ENCODE results near the gene MSH2.

The MSH2 gene

DNA sequence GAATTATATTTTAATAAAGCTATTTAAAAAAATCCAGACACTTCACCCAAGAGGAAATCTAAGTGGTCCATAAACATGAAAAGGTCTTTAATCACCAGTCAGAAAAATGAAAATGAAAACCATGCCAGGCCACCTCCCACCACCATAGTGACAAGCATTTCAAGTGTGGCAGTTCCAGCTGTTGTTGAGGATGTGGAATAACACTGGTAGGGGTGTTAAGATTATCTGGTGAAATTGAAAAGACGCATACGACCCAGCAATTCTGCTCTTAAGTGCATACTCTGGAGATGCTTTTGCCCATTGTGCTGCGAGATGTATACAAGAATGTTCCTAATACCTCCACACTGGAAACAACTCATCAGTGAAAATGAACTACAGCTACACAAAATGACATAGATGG is 82.2 kb downstream of the MSH2 start:
- no peaks in the 10 kb centered on the region for H3K4me1 ChIP-seq (ENCODE audit: control insufficient read depth, insufficient read depth, low read length)
- no peaks in the 10 kb centered on the region for H3K36me3 ChIP-seq (ENCODE audit: control insufficient read depth, insufficient read depth, low read length)
- H3K4me3 ChIP-seq (ENCODE audit: low read depth, low read length), result no peak overlapping the region
- H3K9me3 ChIP-seq (ENCODE audit: control insufficient read depth, insufficient read depth, low read length), result no peaks in the 10 kb centered on the region
- no peak overlapping the region for H3K9ac ChIP-seq (ENCODE audit: low read depth, low read length)
- no peaks in the 10 kb centered on the region for H3K27me3 ChIP-seq (ENCODE audit: control insufficient read depth, insufficient read depth, low read length)

GRCh38 chr2:47485751-47486300 is 82.9 kb downstream of the MSH2 start:
- H3K36me3 ChIP-seq (ENCODE audit: control insufficient read depth, insufficient read depth, low read length), result no peaks in the 10 kb centered on the region
- H3K27me3 ChIP-seq (ENCODE audit: control insufficient read depth, insufficient read depth, low read length), result no peaks in the 10 kb centered on the region
- H3K4me1 ChIP-seq (ENCODE audit: control insufficient read depth, insufficient read depth, low read length), result no peaks in the 10 kb centered on the region
- no peaks in the 10 kb centered on the region for H3K9me3 ChIP-seq (ENCODE audit: control insufficient read depth, insufficient read depth, low read length)
- H3K4me3 ChIP-seq (ENCODE audit: low read depth, low read length), result no peak overlapping the region
- H3K9ac ChIP-seq (ENCODE audit: low read depth, low read length), result no peak overlapping the region

GRCh38 chr2:47486841-47487497 is 84.0 kb downstream of the MSH2 start:
- no peak overlapping the region for H3K4me3 ChIP-seq (ENCODE audit: low read depth, low read length)
- H3K9ac ChIP-seq (ENCODE audit: low read depth, low read length), result no peak overlapping the region
- H3K36me3 ChIP-seq (ENCODE audit: control insufficient read depth, insufficient read depth, low read length), result no peaks in the 10 kb centered on the region
- no peaks in the 10 kb centered on the region for H3K27me3 ChIP-seq (ENCODE audit: control insufficient read depth, insufficient read depth, low read length)
- H3K9me3 ChIP-seq (ENCODE audit: control insufficient read depth, insufficient read depth, low read length), result no peaks in the 10 kb centered on the region
- H3K4me1 ChIP-seq (ENCODE audit: control insufficient read depth, insufficient read depth, low read length), result no peaks in the 10 kb centered on the region

DNA sequence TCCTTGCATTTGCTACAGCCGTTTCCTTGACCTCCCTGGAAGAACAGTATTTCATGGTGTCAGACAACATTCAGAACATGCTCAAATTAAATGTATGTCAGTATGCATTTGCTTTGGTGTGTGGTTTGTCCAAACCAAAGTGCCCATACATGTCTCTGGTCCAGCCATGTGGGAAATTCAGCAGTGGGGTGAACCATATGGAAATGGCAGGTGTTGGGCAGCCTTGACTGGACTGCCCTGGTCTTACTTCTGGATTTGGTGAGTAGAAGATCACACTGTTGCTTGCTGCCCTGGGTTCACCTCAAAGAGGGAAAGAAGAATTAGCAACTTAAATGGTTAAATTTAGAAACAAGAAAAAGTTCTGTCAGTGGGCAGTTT is 84.5 kb downstream of the MSH2 start:
- no peaks in the 10 kb centered on the region for H3K9me3 ChIP-seq (ENCODE audit: control insufficient read depth, insufficient read depth, low read length)
- no peaks in the 10 kb centered on the region for H3K36me3 ChIP-seq (ENCODE audit: control insufficient read depth, insufficient read depth, low read length)
- H3K4me1 ChIP-seq (ENCODE audit: control insufficient read depth, insufficient read depth, low read length), result no peaks in the 10 kb centered on the region
- no peak overlapping the region for H3K9ac ChIP-seq (ENCODE audit: low read depth, low read length)
- no peak overlapping the region for H3K4me3 ChIP-seq (ENCODE audit: low read depth, low read length)
- no peaks in the 10 kb centered on the region for H3K27me3 ChIP-seq (ENCODE audit: control insufficient read depth, insufficient read depth, low read length)

- H3K9ac ChIP-seq (ENCODE audit: low read depth, low read length), result peak overlapping the region; percentile 16
- H3K9me3 ChIP-seq (ENCODE audit: control insufficient read depth, insufficient read depth, low read length), result no peaks in the 10 kb centered on the region
- H3K27me3 ChIP-seq (ENCODE audit: control insufficient read depth, insufficient read depth, low read length), result no peaks in the 10 kb centered on the region
- no peaks in the 10 kb centered on the region for H3K4me1 ChIP-seq (ENCODE audit: control insufficient read depth, insufficient read depth, low read length)
- H3K36me3 ChIP-seq (ENCODE audit: control insufficient read depth, insufficient read depth, low read length), result no peaks in the 10 kb centered on the region
- H3K4me3 ChIP-seq (ENCODE audit: low read depth, low read length), result no peak overlapping the region
Observed at GRCh38 chr2:47488870-47489584, 86.1 kb downstream of the MSH2 start.

- Histone ChIP-seq H3K4me1 (ENCODE audit: control insufficient read depth, insufficient read depth, low read length) (no peaks in the 10 kb centered on the region), H3K36me3 (ENCODE audit: control insufficient read depth, insufficient read depth, low read length) (no peaks in the 10 kb centered on the region), H3K4me3 (ENCODE audit: low read depth, low read length) (no peak overlapping the region), H3K27me3 (ENCODE audit: control insufficient read depth, insufficient read depth, low read length) (no peaks in the 10 kb centered on the region), H3K9me3 (ENCODE audit: control insufficient read depth, insufficient read depth, low read length) (no peaks in the 10 kb centered on the region), H3K9ac (ENCODE audit: low read depth, low read length) (no peak overlapping the region)
Observed at GRCh38 chr2:47490406-47490805, 87.5 kb downstream of the MSH2 start.

- no peaks in the 10 kb centered on the region for H3K4me1 ChIP-seq (ENCODE audit: control insufficient read depth, insufficient read depth, low read length)
- H3K27me3 ChIP-seq (ENCODE audit: control insufficient read depth, insufficient read depth, low read length), result no peaks in the 10 kb centered on the region
- H3K36me3 ChIP-seq (ENCODE audit: control insufficient read depth, insufficient read depth, low read length), result no peaks in the 10 kb centered on the region
- H3K9me3 ChIP-seq (ENCODE audit: control insufficient read depth, insufficient read depth, low read length), result no peaks in the 10 kb centered on the region
- H3K9ac ChIP-seq (ENCODE audit: low read depth, low read length), result no peak overlapping the region
- no peak overlapping the region for H3K4me3 ChIP-seq (ENCODE audit: low read depth, low read length)
Observed at GRCh38 chr2:47493317-47494035, 90.5 kb downstream of the MSH2 start.

GRCh38 chr2:47494267-47495130 is 91.5 kb downstream of the MSH2 start:
- H3K9me3 ChIP-seq (ENCODE audit: control insufficient read depth, insufficient read depth, low read length), result no peaks in the 10 kb centered on the region
- H3K4me1 ChIP-seq (ENCODE audit: control insufficient read depth, insufficient read depth, low read length), result no peaks in the 10 kb centered on the region
- peaks cover 3% of the 10 kb centered on the region for H3K36me3 ChIP-seq (ENCODE audit: control insufficient read depth, insufficient read depth, low read length)
- no peak overlapping the region for H3K4me3 ChIP-seq (ENCODE audit: low read depth, low read length)
- no peaks in the 10 kb centered on the region for H3K27me3 ChIP-seq (ENCODE audit: control insufficient read depth, insufficient read depth, low read length)
- no peak overlapping the region for H3K9ac ChIP-seq (ENCODE audit: low read depth, low read length)

GRCh38 chr2:47497843-47498460 is 95.0 kb downstream of the MSH2 start:
- H3K9ac ChIP-seq (ENCODE audit: low read depth, low read length), result no peak overlapping the region
- H3K4me3 ChIP-seq (ENCODE audit: low read depth, low read length), result no peak overlapping the region
- no peaks in the 10 kb centered on the region for H3K4me1 ChIP-seq (ENCODE audit: control insufficient read depth, insufficient read depth, low read length)
- peaks cover 9% of the 10 kb centered on the region for H3K9me3 ChIP-seq (ENCODE audit: control insufficient read depth, insufficient read depth, low read length)
- no peaks in the 10 kb centered on the region for H3K27me3 ChIP-seq (ENCODE audit: control insufficient read depth, insufficient read depth, low read length)
- H3K36me3 ChIP-seq (ENCODE audit: control insufficient read depth, insufficient read depth, low read length), result peaks cover 7% of the 10 kb centered on the region

DNA sequence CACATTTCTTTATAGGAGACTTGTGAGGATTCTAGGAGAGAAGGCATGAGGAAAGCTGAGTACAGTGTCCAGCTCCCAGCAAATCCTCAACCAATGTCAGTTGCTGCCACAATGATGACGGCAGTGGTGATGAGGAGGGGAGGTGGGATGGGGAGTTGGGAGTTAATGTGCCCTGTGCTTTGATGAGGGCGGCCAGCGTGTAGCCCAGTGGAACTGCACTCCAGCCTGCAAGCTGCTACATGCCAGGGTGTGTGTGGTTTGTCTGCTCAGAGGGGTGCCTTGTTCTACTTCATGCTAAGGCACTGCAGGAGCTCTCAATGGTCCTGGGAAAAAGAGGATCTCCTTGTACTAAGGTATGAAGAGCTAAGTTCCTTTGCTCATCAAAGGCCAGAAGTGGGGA is 96.1 kb downstream of the MSH2 start:
- Histone ChIP-seq H3K4me1 (ENCODE audit: control insufficient read depth, insufficient read depth, low read length) (no peaks in the 10 kb centered on the region), H3K4me3 (ENCODE audit: low read depth, low read length) (no peak overlapping the region), H3K27me3 (ENCODE audit: control insufficient read depth, insufficient read depth, low read length) (no peaks in the 10 kb centered on the region), H3K36me3 (ENCODE audit: control insufficient read depth, insufficient read depth, low read length) (peaks cover 7% of the 10 kb centered on the region), H3K9me3 (ENCODE audit: control insufficient read depth, insufficient read depth, low read length) (peaks cover 9% of the 10 kb centered on the region), H3K9ac (ENCODE audit: low read depth, low read length) (no peak overlapping the region)

Data from iPS-15b (cell line).